Gastroesophageal sphincter (tissue), 4 donors: ENCODE results near the gene TXNRD1. TPM values are rescaled to one million over a fixed set of nuclear protein-coding genes. Genes with fewer than 3 reads are reported as not detected.

Source experiments
- ATAC-seq: fragments of 150-250 bp; one replicate; pipeline ENCODE4 v1.9.1; 2016; ENCODE audit warnings: mild to moderate bottlenecking, moderate library complexity
- H3K27ac ChIP-seq, 4 donors: fragments of 200-600 bp; sonication (generic) in 3 of 4; 1 replicate in 3 of 4; 2 replicates in 1 of 4; pipeline ENCODE4 v1.5.1; 2016 to 2019
- H3K27me3 ChIP-seq: fragments of 200-600 bp; sonication (generic); one replicate; pipeline ENCODE4 v1.5.1; 2019
- H3K36me3 ChIP-seq, 2 donors: fragments of 200-600 bp; sonication (generic); one replicate each; pipeline ENCODE4 v1.5.1; 2019; ENCODE audit warnings: control low read depth in 1 of 2
- H3K4me1 ChIP-seq, 3 donors: fragments of 200-600 bp; sonication (generic); 1 replicate in 2 of 3; 2 replicates in 1 of 3; pipeline ENCODE4 v1.5.1; 2016 to 2019; ENCODE audit warnings: control low read depth in 2 of 3
- H3K4me3 ChIP-seq, 2 donors: fragments of 200-600 bp; sonication (generic); one replicate each; pipeline ENCODE4 v1.5.1; 2019; ENCODE audit warnings: mild to moderate bottlenecking in 1 of 2, moderate library complexity in 1 of 2
- H3K9me3 ChIP-seq, 3 donors: fragments of 200-600 bp; sonication (generic); one replicate each; pipeline ENCODE4 v1.5.1; 2017 to 2019; ENCODE audit warnings: control low read depth in 2 of 3
- CTCF ChIP-seq, 4 experiments: fragments of 200-600 bp in 2 of 4; fragments of 450-650 bp in 2 of 4; sonication (generic) in 1 of 4; IDR thresholded peaks; one replicate each; pipeline ENCODE4 v1.5.1; 2017 to 2019; ENCODE audit warnings: antibody characterized with exemption in 4 of 4, mild to moderate bottlenecking in 2 of 4, moderate library complexity in 2 of 4
- EP300 ChIP-seq: sonication (generic); formaldehyde crosslinking; IDR thresholded peaks from one replicate; pipeline ENCODE4 v1.6.1; 2017; ENCODE audit warnings: antibody characterized with exemption, mild to moderate bottlenecking
- POLR2A ChIP-seq, 2 donors: fragments of 450-650 bp; IDR thresholded peaks; one replicate each; pipeline ENCODE4 v1.6.1; 2017; ENCODE audit warnings: antibody characterized with exemption in 2 of 2, mild to moderate bottlenecking in 2 of 2, moderate library complexity in 1 of 2
- POLR2AphosphoS5 ChIP-seq: sonication (generic); formaldehyde crosslinking; IDR thresholded peaks from one replicate; pipeline ENCODE4 v1.6.1; 2017; ENCODE audit warnings: antibody characterized with exemption
- WGBS, 2 donors: methylation state at CpG; one replicate each; pipeline ENCODE4 v1.1.5; 2018; ENCODE audit warnings: low coverage in 1 of 2; 5-methylcytosine and 5-hydroxymethylcytosine counted together
- total RNA-seq, 4 donors: library from RNA; depleted of rRNA; stranded (reverse); fragments of >200 nt; gene quantifications; one replicate each; pipeline ENCODE4 v1.1.0, GENCODE V29; 2016

The TXNRD1 gene
- 100 to 1,000 TPM; 230 to 458 (median 305) TPM for total RNA-seq

DNA sequence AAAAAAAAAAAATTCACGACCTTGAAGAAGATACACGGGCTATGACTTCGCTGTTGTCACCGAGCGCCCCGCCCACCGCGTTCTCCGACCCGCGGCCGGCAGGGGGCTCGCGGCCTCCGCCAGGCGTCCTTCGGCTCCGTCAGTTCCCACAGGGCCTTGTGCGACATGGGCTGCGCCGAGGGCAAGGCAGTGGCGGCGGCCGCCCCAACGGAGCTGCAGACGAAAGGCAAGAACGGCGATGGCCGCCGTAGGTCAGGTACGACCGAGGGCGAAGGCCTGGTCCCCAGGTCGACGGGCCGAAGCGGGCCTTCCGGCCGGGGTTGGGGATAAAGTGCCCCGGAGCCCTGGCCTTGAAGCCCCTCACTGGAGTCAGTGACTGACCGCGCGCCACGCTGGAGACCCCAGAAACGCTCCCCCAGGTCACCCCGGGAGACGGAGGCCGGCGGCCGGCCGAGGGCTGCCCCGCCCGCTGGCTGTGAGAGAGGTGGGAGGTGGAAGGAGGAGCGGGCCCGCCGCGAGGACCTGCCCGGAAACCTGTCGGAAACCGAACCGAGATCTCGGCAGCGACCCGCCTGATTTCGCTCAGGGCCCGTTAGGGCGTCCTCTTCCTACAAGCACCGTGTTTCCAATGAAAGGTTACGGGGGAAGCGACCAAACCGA, at the start of gene TXNRD1:
Gene TXNRD1, plus strand, starts transcription at position 142 of the 660 bp plus-strand sequence. Its CDS starts 24 bp downstream, at position 166.
- peak within 1 kb of the TSS; percentile 77 to 96 (median 87) for H3K27ac ChIP-seq
- WGBS, 2 donors, result 2 to 13% methylated on average over 9 to 22 of the region's 71 CpGs
- peak within 1 kb of the TSS; percentile 60 to 62 for H3K4me3 ChIP-seq
- H3K9me3 ChIP-seq, result no peaks in the 10 kb centered on the region
- peak; percentile 76 for ATAC-seq
- TF ChIP-seq CTCF (IDR thresholded peaks at IDR 0.05) (peak; percentile 86 to 95 (median 92)), EP300 (no peak), POLR2AphosphoS5 (peak; percentile 85), POLR2A (IDR thresholded peaks at IDR 0.05) (peak; percentile 42 to 68)
- no peaks in the 10 kb centered on the region for H3K36me3 ChIP-seq
- H3K4me1 ChIP-seq, result peaks cover 8 to 38% (median 19%) of the 10 kb centered on the region in 3 donors
- H3K27me3 ChIP-seq, result no peaks in the 10 kb centered on the region

DNA sequence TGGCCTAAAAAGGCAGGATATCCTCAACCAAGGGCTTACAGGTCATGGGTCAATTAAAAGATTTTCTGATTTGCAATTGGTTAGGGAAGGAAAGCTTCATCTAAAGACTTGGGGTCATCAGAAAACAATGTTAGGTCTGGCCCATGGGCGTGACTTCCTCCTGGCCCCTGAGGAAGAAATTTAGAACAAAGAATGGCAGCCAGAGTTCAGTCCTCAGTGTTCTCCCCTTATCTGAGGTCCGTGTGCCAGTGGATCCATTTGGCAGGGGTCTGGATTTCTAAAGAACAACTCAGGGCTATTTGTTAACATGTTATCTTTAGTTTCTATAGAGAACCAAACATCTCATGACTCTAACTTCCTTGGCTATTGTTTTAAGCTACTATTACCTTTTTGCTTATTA, 49.8 kb upstream of the TXNRD1 start:
- WGBS, 2 donors, result 50 to 83% methylated on average over 2 of the region's 2 CpGs
- Histone ChIP-seq H3K27ac (no peak overlapping the region), H3K4me1 (no peaks in the 10 kb centered on the region), H3K27me3 (no peaks in the 10 kb centered on the region), H3K4me3 (no peak overlapping the region), H3K36me3 (no peaks in the 10 kb centered on the region), H3K9me3 (no peaks in the 10 kb centered on the region)
- TF ChIP-seq CTCF (IDR thresholded peaks at IDR 0.05) (no peak), POLR2AphosphoS5 (no peak), POLR2A (IDR thresholded peaks at IDR 0.05) (no peak), EP300 (no peak)
- ATAC-seq, result no peak

GRCh38 chr12:104166465-104166864, 49.1 kb upstream of the TXNRD1 start:
- TF ChIP-seq CTCF (IDR thresholded peaks at IDR 0.05) (no peak), EP300 (no peak), POLR2AphosphoS5 (no peak), POLR2A (IDR thresholded peaks at IDR 0.05) (no peak)

GRCh38 chr12:104167519-104168458, 47.8 kb upstream of the TXNRD1 start:
- TF ChIP-seq POLR2AphosphoS5 (no peak), EP300 (no peak), CTCF (IDR thresholded peaks at IDR 0.05) (no peak), POLR2A (IDR thresholded peaks at IDR 0.05) (no peak)
- no peak for ATAC-seq
- 95 to 100% methylated on average over 2 to 4 of the region's 5 CpGs for WGBS, 2 donors
- H3K27ac ChIP-seq, result no peak overlapping the region
- no peaks in the 10 kb centered on the region for H3K27me3 ChIP-seq
- H3K36me3 ChIP-seq, result no peaks in the 10 kb centered on the region
- no peaks in the 10 kb centered on the region for H3K4me1 ChIP-seq
- no peaks in the 10 kb centered on the region for H3K9me3 ChIP-seq
- no peak overlapping the region for H3K4me3 ChIP-seq

More at GRCh38 chr12:104166465-104166864, 49.1 kb upstream of the TXNRD1 start:
- H3K27ac ChIP-seq, result peak overlapping the region in 1 of 4 donors; percentile 31
- no peak overlapping the region for H3K4me3 ChIP-seq
- H3K36me3 ChIP-seq, result no peaks in the 10 kb centered on the region
- H3K9me3 ChIP-seq, result no peaks in the 10 kb centered on the region
- H3K4me1 ChIP-seq, result no peaks in the 10 kb centered on the region
- 58 to 65% methylated on average over 6 of the region's 6 CpGs for WGBS, 2 donors
- no peaks in the 10 kb centered on the region for H3K27me3 ChIP-seq
- no peak for ATAC-seq
